ENCODE data around the gene AVPR2.

The AVPR2 gene

DNA sequence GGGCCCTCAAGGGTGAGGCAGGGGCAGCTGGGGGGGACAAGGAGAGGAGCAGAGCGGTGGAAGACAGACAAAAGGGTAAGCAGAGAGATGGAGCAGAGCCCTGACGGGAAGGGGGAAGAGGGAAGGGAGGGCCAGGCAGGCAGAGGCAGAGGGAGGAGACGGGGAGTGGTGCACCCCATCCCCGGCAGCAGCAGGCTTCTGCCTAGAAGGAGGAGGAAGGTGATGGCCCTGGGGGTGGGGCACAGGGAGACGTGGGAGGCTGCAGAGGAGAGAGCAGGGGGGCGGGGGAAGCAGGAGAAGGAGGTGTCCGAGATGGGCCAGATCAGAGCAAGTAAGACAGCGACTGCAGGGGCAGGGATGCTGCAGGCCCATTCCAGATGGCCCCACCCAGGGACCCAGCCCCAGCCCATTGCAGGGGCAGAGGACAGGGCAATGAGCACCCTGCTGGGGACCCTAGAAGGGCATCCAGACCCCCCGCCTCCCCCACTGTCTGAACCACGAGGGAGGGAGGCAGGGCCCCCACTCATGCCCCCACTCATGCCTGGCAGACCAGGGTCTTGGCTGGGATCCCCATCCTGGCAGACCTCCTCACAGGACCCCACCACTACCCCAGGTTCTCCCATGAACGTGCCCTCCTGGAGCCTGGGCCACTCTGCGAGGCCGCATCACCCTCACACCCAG is 21.2 kb upstream of the AVPR2 start:
- H3K9me3 ChIP-seq, result 0 out of 2 replicates have a peak, but pooled peaks cover 9% of the 10 kb centered on the region
- no peaks in the 10 kb centered on the region for H3K36me3 ChIP-seq
- H3K4me2 ChIP-seq, result peak overlapping the region; percentile 82
- H3K9ac ChIP-seq, result 0 out of 2 replicates have a peak overlapping the region, but pooled peaks have one; percentile 32
- peak overlapping the region; percentile 55; the same call in 1 of the 2 replicates for H3K27ac ChIP-seq
- peaks cover 90% of the 10 kb centered on the region for H3K4me1 ChIP-seq
- H3K27me3 ChIP-seq, result peaks cover 94% of the 10 kb centered on the region
- no peak for TF ChIP-seq Cebpa-rat (IDR thresholded peaks at IDR 0.05)
- H4K20me1 ChIP-seq, result peaks cover 66% of the 10 kb centered on the region
- peak overlapping the region; percentile 5; the same call in 1 of the 2 replicates for H3K4me3 ChIP-seq

DNA sequence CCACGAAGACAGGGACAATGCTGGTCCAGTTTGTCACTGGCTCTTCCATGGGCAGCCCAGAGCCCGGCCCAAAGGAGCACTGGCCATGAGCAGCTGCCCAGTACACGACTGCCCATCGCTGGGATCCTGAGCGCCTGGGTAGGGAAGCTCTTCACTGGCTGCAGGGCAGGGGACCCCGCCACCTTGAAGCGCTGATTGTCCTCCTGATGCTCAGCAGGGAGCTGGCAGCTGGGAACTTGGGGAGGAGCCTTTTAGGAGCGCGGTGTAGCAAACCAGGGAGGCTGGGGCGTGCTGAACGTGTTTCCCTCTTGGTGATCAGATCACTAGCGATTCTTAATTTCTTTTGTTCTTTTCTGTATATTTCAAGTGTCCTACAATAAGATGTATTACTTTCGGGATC is 20.3 kb upstream of the AVPR2 start:
- H3K27me3 ChIP-seq, result peaks cover 93% of the 10 kb centered on the region
- H3K4me2 ChIP-seq, result peak overlapping the region; percentile 82
- no peak overlapping the region for H3K4me3 ChIP-seq
- H3K36me3 ChIP-seq, result no peaks in the 10 kb centered on the region
- H4K20me1 ChIP-seq, result peaks cover 65% of the 10 kb centered on the region
- no peak overlapping the region for H3K27ac ChIP-seq
- no peak overlapping the region for H3K9ac ChIP-seq
- H3K4me1 ChIP-seq, result peaks cover 86% of the 10 kb centered on the region
- H3K9me3 ChIP-seq, result peaks cover 11% of the 10 kb centered on the region; the same call in 1 of the 2 replicates
- no peak for TF ChIP-seq Cebpa-rat (IDR thresholded peaks at IDR 0.05)

DNA sequence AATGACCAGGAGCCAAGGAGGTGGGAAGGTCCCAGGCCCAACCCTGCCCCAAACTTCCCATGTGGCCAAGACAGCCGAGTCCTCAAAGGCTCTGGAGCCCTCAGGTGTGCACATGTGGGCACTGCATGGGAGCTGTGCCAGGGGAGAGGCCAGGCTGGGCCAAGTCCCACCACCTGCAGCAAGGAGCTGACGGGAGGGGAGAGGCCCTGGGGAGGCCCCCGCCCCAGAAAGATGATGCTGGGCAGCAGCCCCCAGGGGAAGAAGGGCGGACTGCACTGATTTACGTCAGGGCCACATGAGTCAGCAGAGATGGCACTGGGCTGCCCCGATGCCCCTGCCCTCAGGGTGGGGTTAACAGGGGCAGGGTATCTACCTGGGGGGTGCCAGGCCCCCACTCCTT is 19.9 kb upstream of the AVPR2 start:
- no peak for TF ChIP-seq Cebpa-rat (IDR thresholded peaks at IDR 0.05)
- Histone ChIP-seq H3K4me3 (peak overlapping the region; percentile 65), H3K9me3 (peaks cover 13% of the 10 kb centered on the region; the same call in 1 of the 2 replicates), H3K4me2 (peak overlapping the region; percentile 82), H3K4me1 (peaks cover 84% of the 10 kb centered on the region), H3K27me3 (peaks cover 93% of the 10 kb centered on the region), H3K36me3 (no peaks in the 10 kb centered on the region), H3K9ac (no peak overlapping the region), H3K27ac (no peak overlapping the region), H4K20me1 (peaks cover 65% of the 10 kb centered on the region)

DNA sequence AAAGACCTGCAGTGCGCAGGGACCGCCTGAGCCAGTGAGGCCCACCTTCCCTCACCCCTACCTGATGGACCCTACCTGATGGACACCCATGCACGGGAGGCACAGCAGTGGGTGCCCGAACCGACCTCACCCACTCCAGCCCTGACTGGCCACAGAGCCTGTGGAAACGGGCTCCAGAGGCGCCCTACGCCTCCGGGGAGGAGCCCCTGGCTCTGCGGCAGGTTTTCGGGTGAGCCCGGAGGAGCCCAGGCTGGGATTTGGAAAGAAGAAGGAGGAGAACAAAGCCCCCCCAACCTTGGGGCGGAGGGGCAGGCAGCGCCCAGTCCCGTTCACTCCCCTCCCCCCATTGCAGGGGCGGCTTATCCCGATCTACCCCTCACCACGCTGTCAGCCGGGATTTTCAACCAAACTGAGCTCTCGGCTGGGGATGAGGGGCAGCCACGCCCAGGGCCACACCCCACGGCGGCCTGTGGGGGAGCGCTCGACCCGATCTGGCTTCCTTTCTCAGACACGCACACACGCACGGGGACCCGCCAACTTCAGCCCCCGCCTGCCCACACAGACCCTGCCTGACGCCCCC is 19.2 kb upstream of the AVPR2 start:
- Histone ChIP-seq H3K36me3 (no peaks in the 10 kb centered on the region), H3K4me2 (peak overlapping the region; percentile 82), H3K27ac (no peak overlapping the region), H3K9ac (no peak overlapping the region), H3K27me3 (peaks cover 93% of the 10 kb centered on the region), H4K20me1 (peaks cover 59% of the 10 kb centered on the region), H3K4me3 (peak overlapping the region; percentile 65), H3K9me3 (peaks cover 13% of the 10 kb centered on the region; the same call in 1 of the 2 replicates), H3K4me1 (peaks cover 76% of the 10 kb centered on the region)
- TF ChIP-seq Cebpa-rat (IDR thresholded peaks at IDR 0.05), result no peak

DNA sequence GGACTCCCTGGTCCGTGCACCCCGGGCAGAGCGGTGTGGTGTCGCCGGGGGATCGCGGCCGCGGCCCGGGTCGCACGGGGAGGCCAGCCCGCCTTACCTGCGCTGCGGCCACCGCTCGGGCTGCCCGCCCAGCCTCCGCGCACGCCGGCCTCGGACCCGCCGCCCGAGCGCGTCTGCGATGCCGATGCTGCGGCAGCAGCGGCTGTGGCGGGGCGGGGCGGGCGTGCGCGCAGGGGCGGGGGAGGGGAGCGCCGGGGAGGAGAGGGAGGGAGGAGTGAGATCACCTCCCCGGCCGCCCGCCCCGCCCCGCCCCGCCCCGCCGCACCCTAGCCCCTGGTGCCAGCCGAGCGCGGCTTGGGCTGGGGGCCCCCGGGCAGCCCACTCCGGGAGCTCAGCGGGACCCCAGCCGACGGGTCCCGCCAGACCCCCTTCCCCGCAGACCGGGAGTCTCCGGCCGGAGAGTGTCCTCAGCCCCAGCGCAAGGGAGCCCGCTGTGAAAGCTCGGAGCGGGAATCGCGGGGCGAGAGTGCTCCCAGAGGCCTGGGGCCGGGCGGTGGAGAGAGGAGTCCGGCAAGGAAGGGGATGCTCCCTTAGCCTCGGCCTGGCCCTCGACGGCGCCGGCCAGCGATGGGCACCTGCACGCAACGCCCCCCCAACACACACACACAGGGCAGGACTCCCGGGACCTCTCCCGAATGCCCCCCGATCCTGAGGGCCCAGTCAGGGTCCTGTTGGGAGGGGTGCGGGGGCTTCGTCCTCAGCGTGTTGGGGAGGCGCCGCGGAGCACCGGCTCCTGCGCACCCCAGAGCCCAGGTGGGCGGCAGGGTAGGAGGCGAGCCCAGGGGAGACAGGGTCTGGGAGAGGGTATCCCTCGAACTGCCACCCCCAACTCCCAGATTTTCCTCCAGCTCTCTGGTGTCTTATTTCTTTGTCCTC is 18.2 kb upstream of the AVPR2 start, which contains the start of gene L1CAM:
Gene L1CAM, minus strand, starts transcription at position 206 of the 936 bp plus-strand sequence. CDS start 10,337 bp downstream, outside the sequence.
- Histone ChIP-seq H3K9ac (no peak within 1 kb of the TSS), H3K27ac (no peak within 1 kb of the TSS), H3K27me3 (peaks cover 91% of the 10 kb centered on the region), H3K4me3 (peak within 1 kb of the TSS; percentile 65), H3K9me3 (peaks cover 13% of the 10 kb centered on the region; the same call in 1 of the 2 replicates), H3K36me3 (no peaks in the 10 kb centered on the region), H3K4me2 (peak within 1 kb of the TSS; percentile 82), H3K4me1 (peaks cover 67% of the 10 kb centered on the region), H4K20me1 (peaks cover 55% of the 10 kb centered on the region)
- no peak for TF ChIP-seq Cebpa-rat (IDR thresholded peaks at IDR 0.05)

DNA sequence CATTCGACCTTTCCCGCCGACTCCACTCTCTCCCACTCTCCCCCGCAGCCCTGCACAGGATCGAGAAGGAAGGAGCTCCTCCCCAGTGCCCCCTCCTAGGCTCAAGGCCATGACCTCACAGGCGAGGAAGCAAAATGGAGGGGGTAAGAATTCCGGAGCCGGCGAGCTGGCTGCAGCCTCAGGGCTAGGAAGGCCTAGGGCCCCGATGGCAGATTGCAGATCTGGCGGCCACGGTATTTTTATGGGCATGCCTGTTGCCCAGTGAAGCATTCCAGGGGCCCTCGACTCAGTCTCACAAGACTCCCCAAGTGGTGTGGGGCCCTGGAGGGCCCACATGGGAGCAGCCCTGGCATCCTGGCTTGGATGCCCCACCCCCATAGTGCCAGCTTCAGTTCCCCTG is 17.6 kb upstream of the AVPR2 start:
- peak overlapping the region; percentile 47 for H3K4me2 ChIP-seq

DNA sequence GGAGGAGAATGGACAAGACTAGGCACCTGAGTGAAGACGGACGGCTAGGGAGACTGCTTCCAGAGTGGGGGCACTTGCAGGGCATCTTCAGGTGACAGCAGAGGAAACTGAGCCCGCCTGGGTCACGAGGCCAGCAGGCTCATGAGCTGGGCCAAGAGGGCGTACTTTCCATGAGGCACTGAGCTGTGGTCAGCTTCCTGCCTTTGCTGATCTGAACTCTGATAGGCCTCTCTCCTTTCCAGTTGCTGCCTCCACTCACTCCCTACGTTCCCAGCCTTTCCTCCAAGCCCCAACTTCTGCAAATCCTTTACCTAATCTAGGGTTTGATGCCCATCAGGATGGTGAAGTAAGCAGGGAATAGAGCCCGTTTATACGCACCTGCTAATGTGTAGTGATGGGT is 17.1 kb upstream of the AVPR2 start:
- H3K9me3 ChIP-seq, result peaks cover 13% of the 10 kb centered on the region; the same call in 1 of the 2 replicates
- H3K27me3 ChIP-seq, result peaks cover 90% of the 10 kb centered on the region
- peaks cover 44% of the 10 kb centered on the region for H4K20me1 ChIP-seq
- TF ChIP-seq Cebpa-rat (IDR thresholded peaks at IDR 0.05), result no peak
- no peaks in the 10 kb centered on the region for H3K36me3 ChIP-seq
- no peak overlapping the region for H3K4me3 ChIP-seq
- no peak overlapping the region for H3K4me2 ChIP-seq
- H3K27ac ChIP-seq, result no peak overlapping the region
- H3K9ac ChIP-seq, result no peak overlapping the region
- peaks cover 56% of the 10 kb centered on the region for H3K4me1 ChIP-seq

More for the DNA sequence above, 17.6 kb upstream of the AVPR2 start:
- H3K4me1 ChIP-seq, result peaks cover 60% of the 10 kb centered on the region
- no peak overlapping the region for H3K4me3 ChIP-seq
- H4K20me1 ChIP-seq, result peaks cover 48% of the 10 kb centered on the region
- H3K36me3 ChIP-seq, result no peaks in the 10 kb centered on the region
- peaks cover 90% of the 10 kb centered on the region for H3K27me3 ChIP-seq
- no peak for TF ChIP-seq Cebpa-rat (IDR thresholded peaks at IDR 0.05)
- no peak overlapping the region for H3K27ac ChIP-seq
- H3K9me3 ChIP-seq, result peaks cover 13% of the 10 kb centered on the region; the same call in 1 of the 2 replicates
- H3K9ac ChIP-seq, result no peak overlapping the region

DNA sequence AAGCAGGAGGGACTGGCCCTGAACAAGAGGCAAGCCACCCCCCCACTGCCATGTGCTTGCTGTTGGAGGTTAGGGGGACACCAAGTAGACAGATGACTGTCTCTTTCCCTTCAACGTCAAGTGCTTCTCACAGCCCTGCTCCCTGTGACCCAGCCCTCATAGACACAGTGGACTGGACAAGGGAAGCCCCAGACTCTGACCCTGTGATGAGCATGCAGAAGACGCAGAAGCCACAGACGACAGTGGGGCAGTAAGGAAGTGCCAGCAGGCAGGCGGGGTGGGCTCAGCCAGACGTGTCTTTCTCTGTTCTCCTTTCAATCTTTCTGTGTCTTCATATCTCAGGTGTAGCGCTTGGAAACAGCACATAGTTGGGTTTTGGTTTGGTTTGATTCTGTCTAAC is 16.1 kb upstream of the AVPR2 start:
- no peak overlapping the region for H3K4me3 ChIP-seq
- H3K4me2 ChIP-seq, result peak overlapping the region; percentile 42; the same call in 1 of the 2 replicates
- H3K9me3 ChIP-seq, result peaks cover 13% of the 10 kb centered on the region; the same call in 1 of the 2 replicates
- TF ChIP-seq Cebpa-rat (IDR thresholded peaks at IDR 0.05), result no peak
- H3K4me1 ChIP-seq, result peaks cover 46% of the 10 kb centered on the region
- peaks cover 89% of the 10 kb centered on the region for H3K27me3 ChIP-seq
- no peaks in the 10 kb centered on the region for H3K36me3 ChIP-seq
- no peak overlapping the region for H3K9ac ChIP-seq
- H3K27ac ChIP-seq, result no peak overlapping the region
- H4K20me1 ChIP-seq, result peaks cover 34% of the 10 kb centered on the region

DNA sequence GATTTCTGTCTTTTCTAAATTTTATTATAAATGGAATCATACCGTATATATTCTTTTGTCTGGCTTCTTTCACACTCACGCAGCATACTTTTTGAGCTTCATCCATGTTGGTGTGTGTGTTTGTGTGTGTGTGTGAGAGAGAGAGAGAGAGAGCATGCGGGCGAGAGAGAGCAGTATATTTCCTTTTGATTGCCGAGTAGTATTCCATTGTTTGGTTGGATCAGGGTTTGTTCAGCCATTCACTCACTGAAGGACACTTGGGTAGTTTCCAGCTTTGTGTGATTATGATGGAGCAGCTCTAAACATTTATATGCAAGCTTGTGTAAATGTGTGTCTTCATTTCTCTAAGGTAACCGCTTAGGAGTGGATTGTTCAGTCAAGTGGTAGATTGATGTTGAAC is 15.3 kb upstream of the AVPR2 start:
- no peak for TF ChIP-seq Cebpa-rat (IDR thresholded peaks at IDR 0.05)
- Histone ChIP-seq H3K4me2 (no peak overlapping the region), H3K9ac (no peak overlapping the region), H4K20me1 (peaks cover 26% of the 10 kb centered on the region), H3K4me1 (peaks cover 46% of the 10 kb centered on the region), H3K9me3 (peaks cover 13% of the 10 kb centered on the region; the same call in 1 of the 2 replicates), H3K4me3 (no peak overlapping the region), H3K36me3 (no peaks in the 10 kb centered on the region), H3K27ac (no peak overlapping the region), H3K27me3 (peaks cover 89% of the 10 kb centered on the region)
